Measurements from ENCODE around the gene DEFB128. TPM values are rescaled to one million over a fixed set of nuclear protein-coding genes. Genes with fewer than 3 reads are reported as not detected.

The DEFB128 gene
- total and polyA plus RNA-seq, 9 of the 15 experiments (the other 6 are each of a cell fraction or from before 2014, with no cell fraction given), result not detected

- H3K9me1 ChIP-seq (ENCODE audit: control insufficient read depth, insufficient read depth, low read length), result no peaks in the 10 kb centered on the region
- no peaks in the 10 kb centered on the region for H3K36me3 ChIP-seq (ENCODE audit: control insufficient read depth, insufficient read depth, low read length)
- H4K20me1 ChIP-seq (replicated peaks; ENCODE audit: control insufficient read depth, insufficient read depth, low read length), result no peaks in the 10 kb centered on the region
- H3K4me2 ChIP-seq (ENCODE audit: insufficient read depth, low read length), result no peak within 1 kb of the TSS
- no peak for ATAC-seq
- in situ Hi-C loops (cut with MboI) (no loop called here), intact Hi-C loops (cut with micrococcal nuclease) (no loop called here)
- no peaks in the 10 kb centered on the region for H3K27me3 ChIP-seq (ENCODE audit: control insufficient read depth in 2 of 2, insufficient read depth in 2 of 2, low read length in 2 of 2)
- no TSS peak for BruUV-seq (replicated peaks)
- no peak for TF ChIP-seq ZNF384 (IDR thresholded peaks at IDR 0.05; ENCODE audit: low read depth, low read length)
- no peak for TF ChIP-seq JUND (IDR thresholded peaks at IDR 0.05; ENCODE audit: borderline replicate concordance, low read depth, low read length)
- TF ChIP-seq JUND (tag; IDR thresholded peaks at IDR 0.05; ENCODE audit: borderline replicate concordance, low read depth, low read length), result no peak
- TF ChIP-seq, protein P1, sequence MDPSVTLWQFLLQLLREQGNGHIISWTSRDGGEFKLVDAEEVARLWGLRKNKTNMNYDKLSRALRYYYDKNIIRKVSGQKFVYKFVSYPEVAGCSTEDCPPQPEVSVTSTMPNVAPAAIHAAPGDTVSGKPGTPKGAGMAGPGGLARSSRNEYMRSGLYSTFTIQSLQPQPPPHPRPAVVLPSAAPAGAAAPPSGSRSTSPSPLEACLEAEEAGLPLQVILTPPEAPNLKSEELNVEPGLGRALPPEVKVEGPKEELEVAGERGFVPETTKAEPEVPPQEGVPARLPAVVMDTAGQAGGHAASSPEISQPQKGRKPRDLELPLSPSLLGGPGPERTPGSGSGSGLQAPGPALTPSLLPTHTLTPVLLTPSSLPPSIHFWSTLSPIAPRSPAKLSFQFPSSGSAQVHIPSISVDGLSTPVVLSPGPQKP (CRISPR knock-in tag; IDR thresholded peaks at IDR 0.05), result no peak
- no peak for TF ChIP-seq ZZZ3 (IDR thresholded peaks at IDR 0.05)
- no peak for TF ChIP-seq ZNF75A (CRISPR knock-in tag; IDR thresholded peaks at IDR 0.05)
- no peak for TF ChIP-seq MYC (IDR thresholded peaks at IDR 0.05; ENCODE audit: low read depth, low read length)
- no peak for TF ChIP-seq MYC (CRISPR knock-in tag; IDR thresholded peaks at IDR 0.05; ENCODE audit: borderline replicate concordance, low read depth)
- TF ChIP-seq NR1H2 (CRISPR knock-in tag; IDR thresholded peaks at IDR 0.05), result no peak
- TF ChIP-seq, protein P2, sequence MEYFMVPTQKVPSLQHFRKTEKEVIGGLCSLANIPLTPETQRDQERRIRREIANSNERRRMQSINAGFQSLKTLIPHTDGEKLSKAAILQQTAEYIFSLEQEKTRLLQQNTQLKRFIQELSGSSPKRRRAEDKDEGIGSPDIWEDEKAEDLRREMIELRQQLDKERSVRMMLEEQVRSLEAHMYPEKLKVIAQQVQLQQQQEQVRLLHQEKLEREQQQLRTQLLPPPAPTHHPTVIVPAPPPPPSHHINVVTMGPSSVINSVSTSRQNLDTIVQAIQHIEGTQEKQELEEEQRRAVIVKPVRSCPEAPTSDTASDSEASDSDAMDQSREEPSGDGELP (CRISPR knock-in tag; IDR thresholded peaks at IDR 0.05; ENCODE audit: borderline replicate concordance), result no peak
- TF ChIP-seq MGA (IDR thresholded peaks at IDR 0.05), result no peak
- 9% methylated on average over 5 of the region's 5 CpGs for WGBS (ENCODE audit: insufficient coverage, low coverage, missing lambda C conversion rate)
- H3K4me3 ChIP-seq, result no peak within 1 kb of the TSS
- no peaks in the 10 kb centered on the region for H3K79me2 ChIP-seq (ENCODE audit: control insufficient read depth, insufficient read depth, low read length)
- H3K27ac ChIP-seq (ENCODE audit: extremely low read depth, low read depth, low read length), result no peak within 1 kb of the TSS
- no peak within 1 kb of the TSS for H2AFZ ChIP-seq (ENCODE audit: low read depth, low read length)
- FAIRE-seq, result no peak
- POLR2A ChIA-PET, result no interaction called here
- CTCF ChIA-PET (ENCODE audit: low intra/inter-chr PET ratio), result no interaction called here
- H3K4me1 ChIP-seq (replicated peaks in 1 of 2; ENCODE audit: control insufficient read depth in 2 of 2, insufficient read depth in 2 of 2, low read length in 2 of 2), result no peaks in the 10 kb centered on the region
- no peaks in the 10 kb centered on the region for H3K9me3 ChIP-seq (replicated peaks; ENCODE audit: control insufficient read depth, insufficient read depth, low read depth, low read length)
- DNase-seq (ENCODE audit: extremely low read depth in 1 of 4, low spot score in 3 of 4), result no peak
- no peak within 1 kb of the TSS for H3K9ac ChIP-seq (ENCODE audit: insufficient read depth in 1 of 2, low read depth in 2 of 2, low read length in 2 of 2)
Measured at GRCh38 chr20:157154-157553, 32.4 kb downstream of the DEFB128 start, which contains the start of gene DEFB127. Gene DEFB127, plus strand, starts transcription at chr20:157454. Its CDS starts 91 bp downstream, at chr20:157545.

Measured in K562 (cell line).